PC-9 (cell line): Measurements from ENCODE around the gene CHMP2B.

Experiments used
- CTCF ChIP-seq: fragments of 200-600 bp; sonication (generic); conservative IDR thresholded peaks from 2 replicates; pipeline ENCODE4 v1.6.1; 2017; ENCODE audit warnings: mixed run types, antibody characterized with exemption, mild to moderate bottlenecking, moderate library complexity
- EZH2 ChIP-seq: fragments of 200-600 bp; sonication (generic); IDR thresholded peaks from 2 replicates; pipeline ENCODE4 v1.8.0; 2017; ENCODE audit warnings: antibody characterized with exemption, low read depth

- no peak for TF ChIP-seq CTCF
- no peak for TF ChIP-seq EZH2
Observed at GRCh38 chr3:87179642-87180041, 47.5 kb upstream of the CHMP2B start.
